ENCODE data around the gene KCNQ1. TPM values are rescaled to one million over a fixed set of nuclear protein-coding genes. Genes with fewer than 3 reads are reported as not detected.

Gene KCNQ1
- total RNA-seq, 3 donors from 2014 or later (not counting 1 experiment from before 2014, with no cell fraction given), result 1.9 to 7.8 (median 3.3) TPM

DNA sequence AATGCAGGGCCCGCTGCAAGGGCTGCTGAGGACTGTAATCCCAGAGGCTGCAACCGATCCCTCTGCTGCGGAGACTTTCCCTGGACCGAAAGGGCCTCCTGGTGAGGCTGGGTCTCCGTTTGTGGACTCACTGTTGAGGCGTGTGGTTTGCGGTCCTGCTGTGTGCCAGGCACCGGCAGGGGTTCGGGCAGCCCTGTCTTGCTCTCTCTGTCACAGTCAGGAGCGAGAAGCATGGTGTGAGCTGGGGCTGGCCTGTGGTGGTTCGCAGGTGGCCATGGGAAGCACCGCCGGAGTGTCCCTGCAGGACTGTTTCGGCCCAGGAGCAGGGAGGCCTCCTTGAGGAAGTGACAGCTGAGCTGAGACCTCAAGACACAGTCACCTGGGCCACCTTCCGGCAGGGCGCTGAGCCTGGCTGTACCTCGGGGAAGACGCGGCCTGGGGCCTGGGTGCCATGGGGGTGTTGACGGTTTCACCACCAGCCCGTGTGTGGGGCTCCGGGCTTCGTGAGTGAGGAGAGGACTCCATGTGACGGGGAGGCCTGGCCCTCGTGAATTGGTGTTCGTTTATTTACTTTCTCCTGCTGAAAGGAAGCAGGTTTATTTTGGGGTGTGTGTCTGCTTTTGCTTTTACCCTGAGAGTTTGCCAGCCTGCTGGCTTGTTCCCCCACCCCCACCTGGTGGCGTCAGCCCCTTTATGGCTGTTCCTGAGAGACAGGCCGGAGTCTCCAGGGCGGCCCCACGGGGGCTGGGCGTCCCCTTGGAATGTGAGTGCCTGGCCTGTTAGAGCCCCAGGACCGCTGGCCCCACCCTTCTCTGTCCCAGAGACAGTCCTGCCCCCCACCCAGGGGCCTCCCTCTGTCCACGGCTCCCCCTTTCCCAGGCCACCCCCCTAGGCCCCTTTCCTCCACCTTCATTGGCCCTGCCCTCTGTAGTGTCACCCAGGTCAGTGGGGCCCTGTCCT, 132.5 kb downstream of the KCNQ1 start:
- no peaks in the 10 kb centered on the region for H3K9me3 ChIP-seq (ENCODE audit: control insufficient read depth, insufficient read depth, low read length)
- Mint-ChIP-seq H3K4me3 (no peak overlapping the region), H3K27ac (no peak overlapping the region)

DNA sequence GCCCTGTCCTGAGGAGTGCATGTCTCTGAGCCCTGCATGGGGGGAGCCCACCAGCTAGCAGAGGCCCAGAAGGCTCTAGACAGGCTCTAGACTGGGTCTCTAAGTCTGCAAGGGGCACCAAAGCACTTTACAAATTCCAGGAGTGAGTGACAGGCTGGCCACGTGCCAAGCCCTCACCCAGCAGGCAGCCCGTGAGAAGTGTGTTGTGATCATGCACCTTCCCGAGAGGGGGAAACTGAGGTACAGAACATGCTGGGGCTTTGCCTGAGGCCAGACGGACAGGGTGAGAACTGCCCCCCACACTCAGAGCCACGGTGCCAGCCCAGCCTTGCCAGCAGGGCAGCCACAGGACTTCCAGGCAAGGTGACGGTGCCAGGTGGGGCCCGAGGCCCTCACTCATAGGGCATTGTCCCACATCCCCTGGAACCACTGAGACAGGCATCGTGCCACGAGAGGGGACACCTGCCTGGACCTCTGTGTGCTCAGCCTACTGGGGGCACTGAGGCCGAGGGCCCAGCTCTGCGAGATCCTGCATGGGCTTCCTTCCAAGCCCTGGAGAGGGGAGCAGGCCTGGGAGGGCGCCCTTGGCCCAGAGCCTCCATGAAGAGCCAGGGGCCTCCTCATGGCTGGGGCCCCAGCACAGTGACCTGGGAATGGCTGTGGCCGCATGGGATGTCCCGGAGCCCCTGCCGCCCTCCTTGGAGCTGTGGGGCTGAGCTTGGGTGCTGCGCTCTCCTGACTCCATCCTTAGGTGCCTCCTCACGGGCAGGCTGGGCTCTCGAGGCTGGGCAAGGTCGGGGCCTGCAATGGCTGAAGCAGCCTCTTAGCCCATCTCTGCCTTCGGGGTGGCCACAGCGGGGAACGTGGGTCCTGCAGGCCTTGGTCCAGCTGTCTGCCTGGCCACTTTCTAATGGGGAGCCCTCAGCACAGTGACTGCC, 133.5 kb downstream of the KCNQ1 start:
- Mint-ChIP-seq H3K36me3 (no peaks in the 10 kb centered on the region), H3K27ac (no peak overlapping the region), H3K27me3 (ENCODE audit: low read depth in 2 of 2) (no peaks in the 10 kb centered on the region), H3K9me3 (no peaks in the 10 kb centered on the region), H3K4me1 (no peaks in the 10 kb centered on the region), H3K4me3 (no peak overlapping the region)
- no peaks in the 10 kb centered on the region for H3K27me3 ChIP-seq (ENCODE audit: control insufficient read depth, insufficient read depth, low read length)
- H3K9me3 ChIP-seq (ENCODE audit: control insufficient read depth, insufficient read depth, low read length), result no peaks in the 10 kb centered on the region
- no peaks in the 10 kb centered on the region for H3K36me3 ChIP-seq (ENCODE audit: control insufficient read depth, insufficient read depth, low read length)
- WGBS (ENCODE audit: insufficient coverage), result 92% methylated on average over 22 of the region's 22 CpGs
- no peak overlapping the region for H3K4me3 ChIP-seq (ENCODE audit: low read length)
- no peak for TF ChIP-seq CTCF (IDR thresholded peaks at IDR 0.05)
- H3K27ac ChIP-seq (ENCODE audit: low read length), result no peak overlapping the region
- intact Hi-C loops (cut with micrococcal nuclease), result no loop called here
- DNase-seq, result peak in 1 of 2 donors; percentile 13
- ATAC-seq, result no peak
- no peaks in the 10 kb centered on the region for H3K4me1 ChIP-seq (ENCODE audit: control insufficient read depth, insufficient read depth, low read length)

More for the DNA sequence above, 132.5 kb downstream of the KCNQ1 start:
- no peaks in the 10 kb centered on the region for H3K4me1 ChIP-seq (ENCODE audit: control insufficient read depth, insufficient read depth, low read length)
- Mint-ChIP-seq H3K9me3 (no peaks in the 10 kb centered on the region), H3K36me3 (no peaks in the 10 kb centered on the region), H3K4me1 (no peaks in the 10 kb centered on the region), H3K27me3 (ENCODE audit: low read depth in 2 of 2) (no peaks in the 10 kb centered on the region)
- TF ChIP-seq CTCF (IDR thresholded peaks at IDR 0.05), result no peak
- H3K4me3 ChIP-seq (ENCODE audit: low read length), result no peak overlapping the region
- intact Hi-C loops (cut with micrococcal nuclease), result no loop called here
- H3K27ac ChIP-seq (ENCODE audit: low read length), result no peak overlapping the region
- 90% methylated on average over 33 of the region's 33 CpGs for WGBS (ENCODE audit: insufficient coverage)
- no peaks in the 10 kb centered on the region for H3K36me3 ChIP-seq (ENCODE audit: control insufficient read depth, insufficient read depth, low read length)
- no peaks in the 10 kb centered on the region for H3K27me3 ChIP-seq (ENCODE audit: control insufficient read depth, insufficient read depth, low read length)
- ATAC-seq, result no peak
- peak in 1 of 2 donors; percentile 13 for DNase-seq

GRCh38 chr11:2578929-2579270, 134.1 kb downstream of the KCNQ1 start:
- TF ChIP-seq CTCF (IDR thresholded peaks at IDR 0.05), result no peak
- Mint-ChIP-seq H3K27ac (no peak overlapping the region), H3K4me3 (no peak overlapping the region), H3K4me1 (no peaks in the 10 kb centered on the region), H3K36me3 (no peaks in the 10 kb centered on the region), H3K27me3 (ENCODE audit: low read depth in 2 of 2) (no peaks in the 10 kb centered on the region), H3K9me3 (no peaks in the 10 kb centered on the region)
- 82% methylated on average over 7 of the region's 7 CpGs for WGBS (ENCODE audit: insufficient coverage)
- no peak for DNase-seq
- no peak for ATAC-seq
- no peaks in the 10 kb centered on the region for H3K4me1 ChIP-seq (ENCODE audit: control insufficient read depth, insufficient read depth, low read length)
- intact Hi-C loops (cut with micrococcal nuclease), result no loop called here
- H3K27ac ChIP-seq (ENCODE audit: low read length), result no peak overlapping the region
- H3K9me3 ChIP-seq (ENCODE audit: control insufficient read depth, insufficient read depth, low read length), result no peaks in the 10 kb centered on the region
- H3K4me3 ChIP-seq (ENCODE audit: low read length), result no peak overlapping the region
- no peaks in the 10 kb centered on the region for H3K36me3 ChIP-seq (ENCODE audit: control insufficient read depth, insufficient read depth, low read length)
- no peaks in the 10 kb centered on the region for H3K27me3 ChIP-seq (ENCODE audit: control insufficient read depth, insufficient read depth, low read length)
